Measurements from ENCODE around the gene ULBP2. TPM values are rescaled to one million over a fixed set of nuclear protein-coding genes. Genes with fewer than 3 reads are reported as not detected.
"Not testable (repeated sequence)": the region's sequence is repeated elsewhere in the genome, so short reads cannot be mapped to it uniquely, and the experiment has no call there.

ULBP2 gene
- total RNA-seq, 1 donor from 2014 or later: 2.0 TPM

DNA sequence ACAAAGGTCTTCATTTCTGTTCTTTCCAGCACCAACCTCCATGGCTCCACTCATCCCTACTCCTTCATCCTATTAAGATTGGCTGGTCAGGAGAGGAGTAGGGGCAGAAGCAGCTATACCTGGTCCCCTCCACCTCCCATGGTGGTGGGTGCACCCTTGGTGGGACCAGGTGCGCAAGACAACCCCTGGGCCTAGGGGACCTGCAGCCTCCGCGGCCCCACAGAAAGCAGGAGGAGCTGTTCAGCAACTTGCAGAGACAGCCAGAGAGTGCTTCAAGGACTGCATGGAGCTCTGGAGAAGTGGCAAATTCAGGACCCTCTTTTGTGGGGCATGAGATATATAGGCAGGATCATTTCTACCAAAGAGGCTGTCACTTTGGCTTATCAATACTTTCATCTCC, 9.8 kb downstream of the ULBP2 start:
- no peak for DNase-seq

- DNase-seq: not testable (repeated sequence)
Observed at GRCh38 chr6:149953390-149953789, 11.6 kb downstream of the ULBP2 start.

GRCh38 chr6:149953934-149954327, 12.1 kb downstream of the ULBP2 start:
- not testable (repeated sequence) for DNase-seq

DNA sequence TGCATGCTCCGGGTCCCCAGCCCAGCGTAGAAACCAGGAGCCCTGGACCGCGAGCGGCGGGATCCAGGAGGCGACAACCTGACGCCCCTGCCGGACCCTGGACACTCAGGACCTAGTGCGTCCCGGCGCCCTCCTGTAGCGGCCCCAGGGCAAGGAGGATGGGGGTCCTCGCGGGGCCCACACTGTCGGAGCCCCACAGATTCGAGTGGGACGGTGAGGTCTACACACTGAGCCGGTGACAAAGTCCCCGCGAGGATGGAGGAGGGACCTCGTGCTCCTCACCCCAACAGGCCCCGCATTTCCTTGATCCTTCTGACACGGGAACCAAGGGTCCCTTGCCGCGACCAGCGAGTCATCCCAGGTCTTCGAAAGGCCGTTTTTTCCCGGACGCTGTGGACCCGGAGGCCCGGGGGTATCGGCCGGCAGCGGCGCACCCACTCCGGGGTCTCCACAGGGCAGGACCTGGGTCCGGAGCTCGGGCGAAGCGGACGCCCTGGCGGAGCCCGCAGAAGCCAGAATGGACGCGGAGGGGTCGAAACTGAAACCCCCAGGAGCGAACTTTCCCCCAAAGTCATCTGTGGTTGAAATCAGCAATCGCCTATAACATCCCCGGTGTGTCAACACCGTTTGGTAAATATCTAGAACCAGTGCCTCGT, 12.6 kb downstream of the ULBP2 start:
- DNase-seq: not testable (repeated sequence)

- DNase-seq: not testable (repeated sequence)
Observed at GRCh38 chr6:149954984-149955653, 13.3 kb downstream of the ULBP2 start.

DNA sequence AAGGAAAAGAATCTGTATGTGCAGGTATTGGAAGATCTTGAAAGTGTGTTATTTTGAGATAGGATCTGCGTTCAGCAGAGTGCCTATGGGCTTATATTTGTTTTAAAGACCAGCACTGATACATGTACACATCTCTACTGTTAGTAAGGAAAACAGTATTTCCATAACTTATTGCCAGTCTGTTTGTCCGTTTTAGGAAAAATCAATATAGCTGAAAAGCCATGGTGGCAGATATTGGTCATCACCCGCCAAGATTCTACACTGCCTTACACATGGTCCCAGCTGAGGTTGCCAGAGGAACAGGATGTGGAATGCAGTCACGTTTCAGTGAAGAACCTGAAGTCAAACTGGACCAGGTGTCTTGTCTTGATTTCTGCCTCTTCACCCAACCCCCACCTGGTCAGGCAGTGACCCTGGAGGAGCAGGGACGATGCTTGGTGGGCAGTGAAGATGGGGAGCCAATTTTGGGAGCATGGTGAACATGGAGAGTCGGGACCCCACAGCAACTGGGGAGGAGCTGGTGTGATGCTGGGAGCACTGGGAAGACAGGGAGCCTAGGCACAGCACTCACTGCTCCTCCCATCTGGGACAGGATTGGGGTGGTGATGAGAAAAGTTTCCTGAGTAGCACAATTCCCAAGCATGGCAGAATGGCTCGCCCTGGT, 14.0 kb downstream of the ULBP2 start:
- not testable (repeated sequence) for DNase-seq

- peak; percentile 74 for DNase-seq
Observed at GRCh38 chr6:149958124-149958523, 16.3 kb downstream of the ULBP2 start.

DNA sequence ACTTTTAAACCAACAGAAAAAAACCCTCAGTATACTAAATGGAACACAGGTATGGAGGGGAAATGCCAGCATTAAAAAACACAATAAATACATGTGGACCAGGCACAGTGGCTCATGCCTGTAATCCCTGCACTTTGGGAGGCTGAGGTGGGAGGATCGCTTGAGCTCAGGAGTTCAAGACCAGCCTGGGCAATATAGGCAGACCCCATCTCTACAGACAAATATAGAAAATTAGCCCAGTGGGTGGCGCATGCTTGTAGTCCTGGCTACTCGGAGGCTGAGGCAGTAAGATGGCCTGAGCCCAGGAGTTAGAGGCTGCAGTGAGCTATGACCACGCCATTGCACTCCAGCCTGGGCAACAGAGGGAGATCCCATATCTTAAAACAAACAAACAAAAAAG, 18.0 kb downstream of the ULBP2 start:
- DNase-seq: not testable (repeated sequence)

GRCh38 chr6:149960488-149960887, 18.7 kb downstream of the ULBP2 start:
- no peak for DNase-seq

- peak; percentile 62 for DNase-seq
Observed at GRCh38 chr6:149961728-149962425, 20.1 kb downstream of the ULBP2 start.

DNA sequence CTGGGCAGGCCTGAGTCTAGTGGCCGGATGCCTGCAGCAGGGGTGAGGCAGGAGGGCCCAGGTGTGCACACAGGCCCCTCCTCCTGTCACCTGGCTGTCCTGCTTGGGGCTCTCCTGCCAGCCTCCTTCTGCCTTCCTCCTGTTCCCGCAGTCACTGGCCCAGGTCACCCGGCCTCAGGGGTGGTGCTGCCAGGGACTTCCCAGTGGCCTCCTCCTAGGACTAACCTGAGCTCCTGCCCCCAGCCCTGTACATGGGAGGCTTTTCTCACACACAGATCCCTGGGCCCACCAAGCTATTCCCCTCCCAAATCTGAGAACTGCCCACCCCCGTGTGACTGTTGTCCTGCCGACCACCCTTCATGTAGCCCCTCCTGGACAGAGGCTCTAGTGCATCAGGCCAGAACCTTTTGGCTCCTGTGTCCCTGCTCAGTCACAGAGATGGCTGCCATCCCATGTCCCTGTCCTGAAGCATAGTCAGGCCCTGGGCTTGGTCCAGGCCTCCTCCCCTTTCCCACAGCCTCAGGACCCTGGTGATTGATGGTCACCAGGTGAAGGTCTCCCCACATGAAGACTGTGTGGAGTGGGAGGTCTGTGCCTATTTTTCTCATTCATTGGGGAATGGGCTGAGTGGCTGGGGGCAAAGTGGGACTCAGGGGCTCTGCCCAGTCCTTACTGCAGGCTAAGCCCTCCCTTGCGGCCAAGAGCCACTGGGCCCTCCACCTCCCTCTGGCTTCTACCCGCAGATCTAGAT, 20.8 kb downstream of the ULBP2 start:
- DNase-seq: no peak

DNA sequence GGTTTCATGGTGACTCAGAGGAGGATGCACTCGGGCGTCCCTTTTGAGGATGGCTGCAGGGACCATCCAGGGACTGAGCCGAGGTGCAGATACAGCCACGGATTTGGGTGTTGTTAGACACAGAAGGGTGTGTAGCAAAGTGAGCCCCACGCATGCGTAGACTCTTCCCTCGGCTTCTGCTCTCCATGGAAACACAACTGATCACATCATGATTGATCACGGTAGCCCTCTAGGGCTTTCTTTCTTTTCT, 21.3 kb downstream of the ULBP2 start:
- DNase-seq: peak; percentile 28

GRCh38 chr6:149963462-149964307, 21.9 kb downstream of the ULBP2 start, which contains the start of gene ULBP1:
Gene ULBP1 (plus strand): TSS chr6:149963943. CDS start chr6:149964050, 107 bp downstream.
- DNase-seq: peak; percentile 71

GRCh38 chr6:149964308-149965193, 22.7 kb downstream of the ULBP2 start:
- DNase-seq: peak; percentile 17

- DNase-seq: peak; percentile 28
Observed at GRCh38 chr6:149965194-149966020, 23.6 kb downstream of the ULBP2 start.

- DNase-seq: not testable (repeated sequence)
Observed at GRCh38 chr6:149966319-149966718, 24.5 kb downstream of the ULBP2 start.

DNA sequence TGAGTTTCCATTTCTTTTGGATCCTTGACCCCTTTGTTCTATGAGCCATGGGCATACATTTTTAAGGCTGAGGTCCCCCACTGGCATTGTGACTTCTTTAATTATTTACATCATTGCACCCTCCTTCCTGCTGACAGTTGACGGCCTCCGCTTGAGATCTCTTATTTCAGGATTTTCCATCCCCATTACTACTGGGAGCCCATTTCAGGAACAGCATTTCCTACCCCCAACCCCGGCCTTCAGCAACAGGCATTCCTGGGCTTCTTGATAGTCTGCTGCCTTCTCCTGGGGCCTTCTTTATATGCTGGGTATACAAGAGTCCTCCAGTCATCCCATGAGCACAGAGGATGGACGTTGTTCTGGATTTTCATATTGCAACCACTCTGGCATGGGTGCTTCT, 25.8 kb downstream of the ULBP2 start:
- no peak for DNase-seq

GRCh38 chr6:149967999-149968398, 26.2 kb downstream of the ULBP2 start:
- DNase-seq: not testable (repeated sequence)

DNA sequence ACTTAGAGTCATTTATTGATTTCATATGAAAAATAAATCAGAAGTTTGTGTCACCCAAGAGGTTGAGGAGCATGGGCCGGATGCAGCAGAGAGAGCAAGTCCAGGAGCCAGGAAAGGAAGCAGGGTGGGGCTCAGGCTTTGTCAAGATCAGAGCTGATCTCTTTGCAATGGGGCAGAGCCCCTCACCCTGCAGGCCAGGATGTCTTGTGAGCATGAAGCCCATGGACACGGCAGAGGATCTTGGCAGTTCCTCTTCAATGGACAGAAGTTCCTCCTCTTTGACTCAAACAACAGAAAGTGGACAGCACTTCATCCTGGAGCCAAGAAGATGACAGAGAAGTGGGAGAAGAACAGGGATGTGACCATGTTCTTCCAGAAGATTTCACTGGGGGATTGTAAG, 27.1 kb downstream of the ULBP2 start:
- DNase-seq: not testable (repeated sequence)

GRCh38 chr6:149969635-149970034, 27.8 kb downstream of the ULBP2 start:
- DNase-seq: no peak
